Lower leg skin (tissue), 3 donors: Measurements from ENCODE around the gene DNAAF1.

Experiments
- CTCF ChIP-seq, 3 donors: fragments of 450-650 bp; IDR thresholded peaks; one replicate each; pipeline ENCODE4 v1.5.1; 2016; ENCODE audit warnings: antibody characterized with exemption in 3 of 3, mild to moderate bottlenecking in 3 of 3, moderate library complexity in 2 of 3
- POLR2A ChIP-seq, 2 donors: fragments of 450-650 bp; IDR thresholded peaks; one replicate each; pipeline ENCODE4 v1.6.1; 2016 to 2017; ENCODE audit warnings: antibody characterized with exemption in 2 of 2, mild to moderate bottlenecking in 1 of 2, moderate library complexity in 1 of 2

GRCh38 chr16:84197466-84198128 lies 52.5 kb downstream of the DNAAF1 start:
- TF ChIP-seq CTCF (IDR thresholded peaks at IDR 0.05), result no peak
- no peak for TF ChIP-seq POLR2A (IDR thresholded peaks at IDR 0.05)
